GM10847 (cell line): ENCODE measurements around the gene RSPO3.

Source experiments
- POLR2A ChIP-seq: IDR thresholded peaks from 2 replicates; pipeline ENCODE4 v1.6.1; 2011; ENCODE audit not compliant: insufficient read length; ENCODE audit errors: extremely low read depth

Gene RSPO3

GRCh38 chr6:127177030-127177922 is 58.8 kb downstream of the RSPO3 start:
- TF ChIP-seq POLR2A: no peak

- no peak for TF ChIP-seq POLR2A
These were observed 59.4 kb downstream of the RSPO3 start for GRCh38 chr6:127177923-127178231.

- no peak for TF ChIP-seq POLR2A
These were observed 60.3 kb downstream of the RSPO3 start for GRCh38 chr6:127178746-127179145.

GRCh38 chr6:127180426-127180825 is 62.0 kb downstream of the RSPO3 start:
- TF ChIP-seq POLR2A: no peak

GRCh38 chr6:127182501-127182900 is 64.0 kb downstream of the RSPO3 start:
- no peak for TF ChIP-seq POLR2A

GRCh38 chr6:127185437-127185995 is 67.0 kb downstream of the RSPO3 start:
- no peak for TF ChIP-seq POLR2A

GRCh38 chr6:127186889-127187288 is 68.4 kb downstream of the RSPO3 start:
- TF ChIP-seq POLR2A: no peak

GRCh38 chr6:127188744-127189143 is 70.3 kb downstream of the RSPO3 start:
- no peak for TF ChIP-seq POLR2A

GRCh38 chr6:127190552-127190951 is 72.1 kb downstream of the RSPO3 start:
- no peak for TF ChIP-seq POLR2A

- TF ChIP-seq POLR2A: no peak
These were observed 73.2 kb downstream of the RSPO3 start for GRCh38 chr6:127191716-127192115.

- TF ChIP-seq POLR2A: no peak
These were observed 74.6 kb downstream of the RSPO3 start for GRCh38 chr6:127192911-127193541.

- TF ChIP-seq POLR2A: no peak
These were observed 77.4 kb downstream of the RSPO3 start for GRCh38 chr6:127195833-127196232.

GRCh38 chr6:127198549-127198948 is 80.1 kb downstream of the RSPO3 start:
- TF ChIP-seq POLR2A: no peak

GRCh38 chr6:127199470-127199869 is 81.0 kb downstream of the RSPO3 start:
- no peak for TF ChIP-seq POLR2A

GRCh38 chr6:127200114-127200513 is 81.6 kb downstream of the RSPO3 start:
- TF ChIP-seq POLR2A: no peak

- no peak for TF ChIP-seq POLR2A
These were observed 82.8 kb downstream of the RSPO3 start for GRCh38 chr6:127201321-127201720.
